ENCODE data around the gene ZEB2. TPM values are rescaled to one million over a fixed set of nuclear protein-coding genes. Genes with fewer than 3 reads are reported as not detected.

ZEB2 gene
- total RNA-seq, 1 experiment from 2014 or later = 28.2 TPM

DNA sequence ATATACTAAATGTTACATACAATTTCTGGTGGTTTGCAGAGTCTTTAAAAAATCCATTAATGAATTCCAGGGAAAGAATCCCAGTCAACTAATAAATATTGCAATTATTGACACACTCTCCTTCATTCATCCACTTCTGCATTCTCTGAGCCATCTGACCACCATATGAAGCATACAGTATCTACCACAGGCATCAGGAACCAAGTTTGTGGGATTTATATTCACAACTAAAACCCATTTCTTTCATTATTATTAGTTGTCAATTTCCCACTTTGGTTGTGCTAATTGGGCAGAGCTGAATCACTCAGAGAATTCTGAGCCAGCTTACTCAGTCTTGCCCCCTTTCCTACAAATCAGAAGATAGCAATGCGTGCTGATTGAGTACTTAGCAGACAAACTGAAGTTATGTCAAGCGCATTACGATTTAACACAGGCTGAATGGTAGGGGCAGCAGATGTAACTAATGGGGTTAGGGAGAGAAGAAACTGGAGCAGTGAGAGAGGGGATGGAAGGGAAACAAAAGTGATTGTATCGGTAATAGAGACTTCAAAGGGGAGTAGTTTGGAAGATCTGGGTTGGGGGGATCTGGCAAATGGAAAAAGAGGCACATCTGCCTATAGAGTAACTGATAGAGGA is 52.3 kb downstream of the ZEB2 start:
- no TSS peak for BruUV-seq (replicated peaks)
- Mint-ChIP-seq H3K9me3 (ENCODE audit: unreplicated experiment) (no peaks in the 10 kb centered on the region), H3K4me3 (ENCODE audit: unreplicated experiment) (no peak overlapping the region), H3K4me1 (ENCODE audit: insufficient read depth, unreplicated experiment) (peaks cover 4% of the 10 kb centered on the region), H3K36me3 (ENCODE audit: insufficient read depth, unreplicated experiment) (no peaks in the 10 kb centered on the region), H3K27ac (ENCODE audit: low read depth, unreplicated experiment) (no peak overlapping the region), H3K27me3 (ENCODE audit: insufficient read depth, unreplicated experiment) (no peaks in the 10 kb centered on the region)
- POLR2A ChIA-PET = no interaction called here
- CTCF ChIA-PET = interaction anchor here (0.9 kb wide), 1 partner anchor 23 kb away, joined by 3 read pairs; no protein-coding TSS in a partner anchor
- no peak for DNase-seq (ENCODE audit: unreplicated experiment)
- intact Hi-C loops (cut with micrococcal nuclease) = no loop called here
- TF ChIP-seq, protein P1, sequence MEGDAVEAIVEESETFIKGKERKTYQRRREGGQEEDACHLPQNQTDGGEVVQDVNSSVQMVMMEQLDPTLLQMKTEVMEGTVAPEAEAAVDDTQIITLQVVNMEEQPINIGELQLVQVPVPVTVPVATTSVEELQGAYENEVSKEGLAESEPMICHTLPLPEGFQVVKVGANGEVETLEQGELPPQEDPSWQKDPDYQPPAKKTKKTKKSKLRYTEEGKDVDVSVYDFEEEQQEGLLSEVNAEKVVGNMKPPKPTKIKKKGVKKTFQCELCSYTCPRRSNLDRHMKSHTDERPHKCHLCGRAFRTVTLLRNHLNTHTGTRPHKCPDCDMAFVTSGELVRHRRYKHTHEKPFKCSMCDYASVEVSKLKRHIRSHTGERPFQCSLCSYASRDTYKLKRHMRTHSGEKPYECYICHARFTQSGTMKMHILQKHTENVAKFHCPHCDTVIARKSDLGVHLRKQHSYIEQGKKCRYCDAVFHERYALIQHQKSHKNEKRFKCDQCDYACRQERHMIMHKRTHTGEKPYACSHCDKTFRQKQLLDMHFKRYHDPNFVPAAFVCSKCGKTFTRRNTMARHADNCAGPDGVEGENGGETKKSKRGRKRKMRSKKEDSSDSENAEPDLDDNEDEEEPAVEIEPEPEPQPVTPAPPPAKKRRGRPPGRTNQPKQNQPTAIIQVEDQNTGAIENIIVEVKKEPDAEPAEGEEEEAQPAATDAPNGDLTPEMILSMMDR (IDR thresholded peaks at IDR 0.05; ENCODE audit: unreplicated experiment) = no peak

DNA sequence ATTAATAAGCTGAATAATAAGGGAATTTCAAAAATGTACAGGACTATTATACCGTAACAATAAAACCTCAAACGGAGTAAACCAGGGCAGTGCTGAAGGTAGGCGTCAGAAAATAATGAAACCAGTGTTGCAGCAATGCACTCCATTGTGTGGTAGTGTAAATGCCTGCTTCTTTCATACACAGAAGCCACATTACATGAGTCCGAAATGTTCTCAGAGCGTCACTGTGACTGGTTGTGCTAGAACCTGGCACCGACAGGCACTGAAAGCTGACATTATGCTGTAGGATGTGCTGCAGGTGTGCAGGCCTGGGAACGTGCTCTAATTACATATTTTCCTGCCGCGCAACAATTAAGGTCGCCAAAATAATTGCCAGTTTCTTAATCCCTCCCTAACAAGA is 53.3 kb downstream of the ZEB2 start:
- no peak overlapping the region for H3K27ac Mint-ChIP-seq (ENCODE audit: low read depth, unreplicated experiment)
- DNase-seq (ENCODE audit: unreplicated experiment) = no peak
- ChIA-PET POLR2A (no interaction called here), CTCF (no interaction called here)
- H3K4me3 Mint-ChIP-seq (ENCODE audit: unreplicated experiment) = no peak overlapping the region
- H3K9me3 Mint-ChIP-seq (ENCODE audit: unreplicated experiment) = no peaks in the 10 kb centered on the region
- TF ChIP-seq, protein P1 (IDR thresholded peaks at IDR 0.05; ENCODE audit: unreplicated experiment) = no peak
- H3K4me1 Mint-ChIP-seq (ENCODE audit: insufficient read depth, unreplicated experiment) = peaks cover 4% of the 10 kb centered on the region
- H3K36me3 Mint-ChIP-seq (ENCODE audit: insufficient read depth, unreplicated experiment) = no peaks in the 10 kb centered on the region
- intact Hi-C loops (cut with micrococcal nuclease) = no loop called here
- H3K27me3 Mint-ChIP-seq (ENCODE audit: insufficient read depth, unreplicated experiment) = no peaks in the 10 kb centered on the region
- BruUV-seq (replicated peaks) = no TSS peak

DNA sequence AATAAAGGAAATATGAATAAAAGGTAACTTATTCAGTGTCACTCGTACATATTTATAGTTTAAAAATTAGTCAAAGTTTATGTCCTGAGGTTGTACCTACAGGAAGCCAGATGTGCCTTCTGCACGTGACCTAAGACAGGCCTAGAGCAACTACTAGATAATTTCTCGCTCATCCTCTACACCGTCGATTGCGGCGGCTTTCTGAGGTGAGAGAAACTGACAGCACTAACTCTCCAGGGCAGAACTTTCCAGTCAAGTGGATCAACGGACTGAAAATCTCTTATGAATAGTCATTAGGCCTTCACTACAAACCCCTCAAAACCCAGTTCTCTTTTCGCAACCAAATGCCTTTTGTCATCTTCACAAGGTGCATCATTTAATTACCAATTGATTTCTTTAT is 54.2 kb downstream of the ZEB2 start:
- Mint-ChIP-seq H3K4me3 (ENCODE audit: unreplicated experiment) (no peak overlapping the region), H3K9me3 (ENCODE audit: unreplicated experiment) (no peaks in the 10 kb centered on the region), H3K36me3 (ENCODE audit: insufficient read depth, unreplicated experiment) (no peaks in the 10 kb centered on the region), H3K27ac (ENCODE audit: low read depth, unreplicated experiment) (no peak overlapping the region), H3K27me3 (ENCODE audit: insufficient read depth, unreplicated experiment) (no peaks in the 10 kb centered on the region), H3K4me1 (ENCODE audit: insufficient read depth, unreplicated experiment) (no peaks in the 10 kb centered on the region)
- ChIA-PET POLR2A (interaction anchor here (0.5 kb wide), 1 partner anchor 35 kb away, joined by 4 read pairs; no protein-coding TSS in a partner anchor), CTCF (no interaction called here)
- intact Hi-C loops (cut with micrococcal nuclease) = no loop called here
- no TSS peak for BruUV-seq (replicated peaks)
- DNase-seq (ENCODE audit: unreplicated experiment) = no peak
- TF ChIP-seq, protein P1 (IDR thresholded peaks at IDR 0.05; ENCODE audit: unreplicated experiment) = no peak

DNA sequence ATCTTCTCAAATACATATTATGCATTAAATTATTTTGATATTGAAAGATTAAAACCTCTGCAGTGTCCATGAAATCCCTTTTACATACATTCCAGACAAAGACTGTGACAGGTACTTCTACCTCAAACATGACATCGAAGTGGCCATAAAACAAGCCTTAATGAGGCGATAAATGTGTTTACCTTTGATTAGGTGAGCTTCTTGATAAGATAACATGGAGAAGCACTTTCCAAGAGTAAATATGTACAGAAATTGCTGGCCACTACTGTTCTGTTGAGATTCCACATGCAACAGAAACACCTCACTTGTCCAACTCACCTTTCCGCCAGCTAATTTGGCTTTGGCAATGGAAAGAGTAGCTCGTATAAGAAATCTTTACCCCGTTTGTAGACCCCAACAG is 55.2 kb downstream of the ZEB2 start:
- Mint-ChIP-seq H3K9me3 (ENCODE audit: unreplicated experiment) (no peaks in the 10 kb centered on the region), H3K36me3 (ENCODE audit: insufficient read depth, unreplicated experiment) (no peaks in the 10 kb centered on the region), H3K4me3 (ENCODE audit: unreplicated experiment) (no peak overlapping the region), H3K27me3 (ENCODE audit: insufficient read depth, unreplicated experiment) (no peaks in the 10 kb centered on the region), H3K4me1 (ENCODE audit: insufficient read depth, unreplicated experiment) (peaks cover 5% of the 10 kb centered on the region), H3K27ac (ENCODE audit: low read depth, unreplicated experiment) (no peak overlapping the region)
- TF ChIP-seq, protein P1 (IDR thresholded peaks at IDR 0.05; ENCODE audit: unreplicated experiment) = no peak
- DNase-seq (ENCODE audit: unreplicated experiment) = no peak
- CTCF ChIA-PET = no interaction called here
- no TSS peak for BruUV-seq (replicated peaks)
- POLR2A ChIA-PET = interaction anchor here (1.0 to 1.4 kb wide), 2 partner anchors 13 to 21 kb away, joined by 4 read pairs; no protein-coding TSS in a partner anchor
- intact Hi-C loops (cut with micrococcal nuclease) = no loop called here
